KMS-11 (cell line): Measurements from ENCODE around the gene EEFSEC.

Source experiments
- H2AFZ ChIP-seq: fragments of 200-600 bp; sonication (generic); 2 replicates; pipeline ENCODE4 v1.6.1; 2016; ENCODE audit warnings: antibody characterized with exemption, mixed run types, low read depth
- H3K27ac ChIP-seq: fragments of 200-600 bp; sonication (generic); 2 replicates; pipeline ENCODE4 v1.6.1; 2016; ENCODE audit warnings: mild to moderate bottlenecking, mixed run types
- H3K27me3 ChIP-seq: fragments of 200-600 bp; sonication (generic); 2 replicates; pipeline ENCODE4 v1.6.1; 2017; ENCODE audit warnings: mild to moderate bottlenecking, low read depth, mixed run types, moderate library complexity; ENCODE audit not compliant: insufficient read depth
- H3K36me3 ChIP-seq: fragments of 200-600 bp; sonication (generic); 2 replicates; pipeline ENCODE4 v1.6.1; 2017; ENCODE audit warnings: mild to moderate bottlenecking, mixed run types; ENCODE audit not compliant: insufficient read depth
- H3K4me1 ChIP-seq: fragments of 200-600 bp; sonication (generic); 2 replicates; pipeline ENCODE4 v1.6.1; 2016; ENCODE audit warnings: mild to moderate bottlenecking, low read depth, mixed run types; ENCODE audit not compliant: poor library complexity, severe bottlenecking
- H3K4me2 ChIP-seq: fragments of 200-600 bp; sonication (generic); 2 replicates; pipeline ENCODE4 v1.7.0; 2016; ENCODE audit warnings: mild to moderate bottlenecking, mixed run types
- H3K4me3 ChIP-seq: fragments of 200-600 bp; sonication (generic); IDR thresholded peaks from 2 replicates; pipeline ENCODE4 v1.6.1; 2017; ENCODE audit warnings: low read depth, low read length, mixed read lengths; ENCODE audit not compliant: insufficient read depth
- H3K79me2 ChIP-seq: fragments of 200-600 bp; sonication (generic); 2 replicates; pipeline ENCODE4 v1.6.1; 2016; ENCODE audit warnings: low read depth, mixed run types; ENCODE audit not compliant: insufficient read depth
- H3K9ac ChIP-seq: fragments of 200-600 bp; sonication (generic); 2 replicates; pipeline ENCODE4 v1.6.1; 2016; ENCODE audit warnings: mild to moderate bottlenecking, mixed run types
- H4K20me1 ChIP-seq: fragments of 200-600 bp; sonication (generic); 2 replicates; pipeline ENCODE4 v1.6.1; 2016; ENCODE audit warnings: mild to moderate bottlenecking, mixed run types; ENCODE audit not compliant: insufficient read depth
- CTCF ChIP-seq: fragments of 200-600 bp; sonication (generic); conservative IDR thresholded peaks from 2 replicates; pipeline ENCODE4 v1.6.1; 2017; ENCODE audit warnings: low read depth, mild to moderate bottlenecking, antibody characterized with exemption, low read length, moderate library complexity, mixed read lengths

EEFSEC gene

DNA sequence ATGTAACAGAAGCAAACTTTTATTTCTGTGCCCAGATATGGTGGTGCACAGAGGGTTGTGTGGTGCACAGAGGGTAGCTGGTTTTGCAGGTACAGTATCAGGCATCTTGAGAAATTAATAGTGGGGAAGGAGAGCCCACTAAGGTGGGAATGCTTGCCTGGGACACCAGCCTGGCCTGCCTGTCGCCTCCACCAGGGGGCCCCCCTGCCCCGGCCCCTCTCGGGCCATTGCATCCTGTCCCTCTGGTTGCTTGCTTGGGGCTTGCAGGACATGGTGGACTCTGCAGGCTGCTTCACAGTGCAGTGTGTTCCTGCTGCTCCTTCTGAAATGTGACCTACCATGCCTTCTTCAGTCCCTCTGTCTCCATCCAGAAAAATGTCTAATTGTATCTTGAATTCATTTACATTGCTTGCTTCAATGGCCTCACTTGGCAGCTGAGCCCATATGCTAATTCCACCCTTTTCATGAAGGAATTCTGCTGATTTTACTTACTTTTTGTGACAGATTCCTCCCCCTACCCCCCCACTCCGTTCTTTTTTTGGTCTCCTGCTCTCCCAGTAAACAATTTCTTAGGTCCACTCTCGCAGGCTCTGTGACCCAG is 73.6 kb downstream of the EEFSEC start:
- Histone ChIP-seq H3K9ac (no peak overlapping the region), H3K4me1 (no peaks in the 10 kb centered on the region), H3K36me3 (no peaks in the 10 kb centered on the region), H3K79me2 (no peaks in the 10 kb centered on the region), H3K4me3 (no peak overlapping the region), H3K27me3 (no peaks in the 10 kb centered on the region), H3K4me2 (no peak overlapping the region), H4K20me1 (no peaks in the 10 kb centered on the region), H3K27ac (no peak overlapping the region), H2AFZ (no peak overlapping the region)
- peak; percentile 65 for TF ChIP-seq CTCF

GRCh38 chr3:128227507-128227906 is 74.2 kb downstream of the EEFSEC start:
- Histone ChIP-seq H3K27me3 (no peaks in the 10 kb centered on the region), H3K79me2 (no peaks in the 10 kb centered on the region), H3K36me3 (no peaks in the 10 kb centered on the region), H4K20me1 (no peaks in the 10 kb centered on the region), H2AFZ (no peak overlapping the region), H3K4me1 (no peaks in the 10 kb centered on the region), H3K27ac (no peak overlapping the region), H3K4me3 (no peak overlapping the region), H3K9ac (no peak overlapping the region), H3K4me2 (no peak overlapping the region)
- no peak for TF ChIP-seq CTCF

DNA sequence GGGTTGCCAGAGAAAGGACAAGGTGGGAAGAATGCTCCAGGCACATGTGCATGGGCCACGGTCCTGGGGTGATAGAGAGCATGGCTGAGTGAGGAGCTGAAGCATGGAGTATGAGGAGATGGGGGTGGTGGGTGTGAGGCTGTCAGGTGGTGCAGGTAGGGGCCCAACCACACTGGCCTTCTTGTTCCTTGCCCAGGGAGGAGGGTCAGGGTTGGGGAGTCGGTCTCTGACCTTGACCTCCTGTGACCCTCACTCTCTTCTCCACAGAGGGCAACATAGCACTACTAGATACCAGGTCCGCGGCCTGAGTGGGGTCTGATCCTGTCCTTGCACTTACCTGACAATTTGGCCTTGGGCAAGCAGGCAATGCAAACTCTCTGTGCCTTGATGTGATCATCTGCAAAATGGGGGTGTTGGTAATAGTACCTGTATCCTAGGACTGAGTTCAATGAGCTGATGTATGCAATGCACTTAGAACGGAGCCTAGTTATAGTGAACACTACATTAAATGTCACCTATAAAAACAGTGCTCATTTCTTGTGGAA is 75.2 kb downstream of the EEFSEC start:
- no peak overlapping the region for H3K9ac ChIP-seq
- H3K4me3 ChIP-seq: no peak overlapping the region
- H3K36me3 ChIP-seq: no peaks in the 10 kb centered on the region
- no peak overlapping the region for H3K4me2 ChIP-seq
- TF ChIP-seq CTCF: no peak
- no peak overlapping the region for H3K27ac ChIP-seq
- H4K20me1 ChIP-seq: no peaks in the 10 kb centered on the region
- no peak overlapping the region for H2AFZ ChIP-seq
- H3K27me3 ChIP-seq: no peaks in the 10 kb centered on the region
- H3K79me2 ChIP-seq: no peaks in the 10 kb centered on the region
- H3K4me1 ChIP-seq: no peaks in the 10 kb centered on the region

GRCh38 chr3:128229106-128229857 is 76.0 kb downstream of the EEFSEC start:
- Histone ChIP-seq H3K27ac (no peak overlapping the region), H3K4me1 (no peaks in the 10 kb centered on the region)

More at GRCh38 chr3:128229106-128229857, 76.0 kb downstream of the EEFSEC start:
- Histone ChIP-seq H3K9ac (no peak overlapping the region), H2AFZ (no peak overlapping the region), H3K79me2 (no peaks in the 10 kb centered on the region), H3K4me3 (no peak overlapping the region), H3K36me3 (no peaks in the 10 kb centered on the region), H3K27me3 (no peaks in the 10 kb centered on the region), H3K4me2 (no peak overlapping the region), H4K20me1 (no peaks in the 10 kb centered on the region)
- no peak for TF ChIP-seq CTCF
